H1 (cell line): ENCODE data around the gene FAM171A1. TPM values are rescaled to one million over a fixed set of nuclear protein-coding genes. Genes with fewer than 3 reads are reported as not detected.

Experiments
- ASH2L ChIP-seq: fragments of 200-600, 300-600 bp; sonication (generic); IDR thresholded peaks from one replicate; pipeline ENCODE4 v1.7.1; 2017; ENCODE audit warnings: low read length
- polyA plus RNA-seq, 7 experiments: library from polyadenylated mRNA; depleted of rRNA in 3 of 7; stranded (reverse) in 5 of 7; unstranded in 2 of 7; fragments of >200 nt in 5 of 7; fragments of 200-250 nt in 2 of 7; gene quantifications; 1 replicate in 5 of 7; 2 replicates in 1 of 7; 4 replicates in 1 of 7; pipeline versions ENCODE4 v1.2.1 to v1.2.3, GENCODE V29; 2011 to 2013; ENCODE audit warnings: missing spikeins in 2 of 7, mixed read lengths in 2 of 7
- total RNA-seq: library from RNA; stranded (reverse); fragmentation: NEBNext Ultra II Directional; extraction: Animal tissue kit (Norgen Biotek cat#: 25700); gene quantifications from 2 replicates; pipeline ENCODE4 v1.2.1, GENCODE V29; 2021

The FAM171A1 gene
- total and polyA plus RNA-seq, 2 of the 8 experiments (the other 6 are each of a cell fraction or from before 2014, with no cell fraction given) = 26.6 to 42.1 TPM

GRCh38 chr10:15385552-15386455 is 14.7 kb upstream of the FAM171A1 start (continued):
- TF ChIP-seq ASH2L = no peak
- TF ChIP-seq, all 59 proteins: peak for 0
